Measurements from ENCODE around the gene ANXA8.
"Not testable (repeated sequence)": the region's sequence is repeated elsewhere in the genome, so short reads cannot be mapped to it uniquely, and the experiment has no call there.

ANXA8 gene

DNA sequence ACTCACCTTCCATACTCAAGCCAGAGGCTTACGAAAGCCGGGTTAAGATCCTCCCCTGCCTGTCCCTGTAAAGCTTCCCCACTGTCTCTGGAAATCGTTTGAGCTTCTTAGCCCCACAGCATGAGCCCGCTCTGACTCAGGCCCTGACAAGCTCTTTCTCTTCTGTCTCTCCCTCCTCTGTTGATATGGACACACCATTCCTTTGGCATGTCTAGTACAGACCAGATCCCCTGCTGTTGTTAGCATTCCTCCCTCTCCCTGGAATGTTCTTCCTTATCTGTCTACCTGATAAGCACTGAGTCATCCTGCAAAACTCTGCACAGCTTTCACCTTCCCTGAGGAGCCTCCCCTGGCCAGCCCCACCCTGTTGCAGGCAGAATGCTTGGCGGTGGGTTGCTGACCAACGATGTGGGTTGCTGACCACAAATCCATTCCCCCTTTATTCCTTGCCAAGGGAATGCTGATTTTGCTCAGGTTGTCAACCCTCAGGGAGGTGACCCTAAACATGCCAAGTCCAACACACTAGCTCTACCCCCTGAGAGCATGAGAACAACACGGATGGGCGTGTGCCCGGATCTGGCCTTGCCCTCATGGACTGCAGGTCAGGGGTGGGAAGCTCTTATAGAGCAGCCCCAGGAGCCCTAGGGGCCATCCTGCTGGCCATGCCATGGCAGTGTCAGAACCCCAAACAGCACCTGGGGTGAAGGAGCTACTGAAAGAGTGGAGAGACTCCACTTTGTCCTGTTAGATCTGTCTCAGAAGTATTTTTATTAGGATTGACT, 21.1 kb downstream of the ANXA8 start:
- DNase-seq = not testable (repeated sequence)

DNA sequence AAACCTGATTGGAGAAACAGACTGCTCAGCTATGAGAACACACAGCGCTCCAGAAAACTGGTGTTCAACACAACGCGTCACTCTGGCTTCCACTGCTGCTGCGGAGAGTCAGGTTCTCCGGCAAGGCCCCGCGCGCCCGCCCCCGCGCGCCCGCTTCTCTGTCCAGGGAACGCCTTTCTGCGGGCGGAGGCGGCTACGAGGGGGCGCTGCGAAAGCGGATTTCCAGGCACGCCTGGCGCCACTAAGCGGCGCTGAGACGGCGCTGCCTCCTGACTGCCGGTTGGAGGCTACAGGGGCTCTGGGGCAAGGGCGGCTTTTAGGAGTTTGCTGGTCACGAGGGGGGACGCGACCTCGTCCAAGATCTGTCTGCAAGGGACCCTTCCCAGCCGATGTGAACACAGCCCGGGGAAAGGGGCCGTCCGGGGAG, 22.6 kb downstream of the ANXA8 start:
- DNase-seq = not testable (repeated sequence)

- DNase-seq = no peak
Observed at GRCh38 chr10:47458466-47459154, 25.3 kb downstream of the ANXA8 start.

DNA sequence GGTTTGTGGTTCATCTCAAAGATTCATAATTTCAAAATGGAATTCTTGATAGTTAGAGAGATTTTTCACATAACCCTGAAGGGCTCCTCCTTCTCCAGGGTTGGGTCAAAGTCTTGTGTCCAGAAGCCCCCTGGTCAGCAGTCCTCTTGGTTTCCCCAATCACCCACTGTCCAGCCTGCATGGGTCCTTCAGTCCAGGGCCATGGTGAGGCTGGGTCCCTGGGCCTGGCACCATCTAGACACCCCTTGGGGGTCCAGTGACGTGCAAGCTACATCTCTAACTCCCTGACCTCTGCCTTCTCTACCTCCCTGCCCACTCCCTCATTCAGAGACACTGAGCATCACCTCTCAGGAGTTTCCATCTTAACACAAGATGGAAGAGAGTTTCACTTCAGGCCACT, 26.1 kb downstream of the ANXA8 start:
- no peak for DNase-seq

GRCh38 chr10:47457528-47457820, 26.4 kb downstream of the ANXA8 start:
- DNase-seq = no peak

- no peak for DNase-seq
Observed at GRCh38 chr10:47456794-47457527, 27.0 kb downstream of the ANXA8 start.

- no peak for DNase-seq
Observed at GRCh38 chr10:47456079-47456785, 27.7 kb downstream of the ANXA8 start.

DNA sequence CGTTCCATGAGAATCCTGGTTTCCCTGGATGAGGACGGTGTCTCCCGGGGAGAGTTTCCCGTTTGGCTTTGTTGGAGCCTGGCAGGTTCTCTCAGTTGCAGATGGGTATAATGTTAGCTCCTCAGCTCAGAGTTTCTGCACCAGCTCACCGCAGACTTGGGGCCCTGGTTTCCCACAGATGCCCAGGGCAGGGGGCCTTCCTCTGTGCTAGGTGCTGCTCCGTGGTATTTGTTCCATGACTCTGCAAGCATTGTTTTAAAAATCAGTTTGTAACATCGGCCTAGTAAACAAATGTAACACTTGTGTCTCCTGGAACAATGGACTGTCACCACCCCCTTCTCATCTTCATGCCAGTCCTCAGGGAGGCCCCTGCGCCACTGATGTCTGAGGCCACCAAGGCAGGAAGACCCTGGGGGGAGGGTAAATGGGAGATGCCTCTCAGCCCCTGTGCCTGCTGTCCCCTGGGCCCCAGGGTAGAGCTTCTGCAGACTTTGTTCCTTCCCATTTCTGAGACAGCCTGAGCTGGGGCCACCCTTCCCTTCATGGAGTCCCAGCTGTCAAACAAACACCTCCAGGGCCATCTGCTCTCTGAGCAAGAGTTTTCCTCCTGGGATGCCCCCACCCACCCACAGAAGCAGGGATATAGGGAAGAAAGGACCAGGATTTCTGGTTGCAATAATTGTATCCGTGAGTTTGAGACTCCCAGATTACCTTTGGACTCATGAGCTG, 28.4 kb downstream of the ANXA8 start:
- not testable (repeated sequence) for DNase-seq

- DNase-seq = no peak
Observed at GRCh38 chr10:47454780-47455058, 29.2 kb downstream of the ANXA8 start.

GRCh38 chr10:47454008-47454779, 29.7 kb downstream of the ANXA8 start:
- DNase-seq = no peak

DNA sequence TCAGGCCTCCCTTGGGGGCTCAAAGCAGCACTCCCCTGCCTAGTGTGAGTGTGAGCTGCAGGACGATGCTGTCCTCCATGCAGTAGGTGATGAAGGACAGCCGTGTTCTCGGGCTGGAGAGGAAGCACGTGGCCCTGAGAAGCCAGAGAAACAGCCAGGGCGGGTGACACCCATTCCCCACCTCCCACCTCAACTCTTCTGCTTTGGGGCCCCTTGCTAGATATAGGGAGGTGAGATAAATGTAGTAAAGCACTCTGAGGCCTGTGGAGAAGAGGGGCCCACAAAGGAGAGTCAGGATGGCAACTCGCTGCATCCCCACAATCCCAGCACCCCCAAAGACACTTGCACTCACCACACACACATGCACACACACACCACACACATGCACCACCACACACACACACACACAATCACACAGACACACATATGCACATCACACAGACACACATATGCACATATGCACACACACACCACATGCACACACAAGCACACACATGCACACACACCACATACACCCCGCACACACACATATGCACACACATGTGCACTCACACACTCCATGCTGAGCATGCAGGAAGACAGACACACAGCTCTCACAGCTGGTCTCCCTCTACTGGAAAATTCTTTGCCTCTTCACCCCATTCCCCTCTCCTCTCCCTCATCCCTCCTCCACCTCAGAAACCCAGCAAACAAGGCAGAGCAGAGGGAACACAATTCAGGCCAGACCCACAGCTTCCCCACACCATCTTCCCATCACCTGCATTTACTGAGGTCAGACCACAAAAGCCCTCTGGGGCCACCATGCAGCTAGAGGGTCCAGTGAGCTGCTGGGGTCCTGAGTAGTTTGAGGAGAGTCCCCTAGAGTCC, 30.5 kb downstream of the ANXA8 start:
- DNase-seq = no peak

DNA sequence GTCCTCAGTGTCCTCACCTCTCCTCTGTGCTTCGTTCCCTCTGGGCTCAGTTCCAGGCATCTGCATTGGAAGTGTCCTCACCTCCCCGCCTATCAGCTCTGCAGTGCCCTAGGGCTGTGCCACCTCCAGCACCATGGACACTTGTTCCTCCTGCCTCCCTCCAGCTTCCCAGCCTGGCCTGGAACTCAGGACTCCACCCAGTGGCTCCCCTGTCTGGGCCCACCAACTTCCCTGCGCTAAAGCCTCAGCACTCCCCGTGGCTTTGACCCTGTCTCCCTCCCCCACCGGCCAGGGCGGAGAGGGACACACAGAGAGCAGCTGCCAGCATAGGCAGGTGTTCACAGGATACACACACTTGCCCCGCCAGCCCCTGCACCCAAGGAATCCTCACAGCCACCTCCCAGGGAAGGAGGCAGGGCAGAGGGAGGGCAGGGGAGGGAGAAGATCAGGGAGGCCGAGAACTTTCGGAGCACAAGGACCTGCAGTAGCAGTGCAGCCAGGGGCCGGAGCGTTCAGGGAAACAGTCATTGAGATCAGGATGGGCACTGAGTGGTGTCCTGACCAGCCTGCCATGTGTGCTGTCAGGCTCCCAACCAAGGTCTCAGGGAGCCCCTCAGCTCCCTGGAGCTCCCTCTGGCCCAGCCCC, 31.3 kb downstream of the ANXA8 start:
- DNase-seq = no peak

DNA sequence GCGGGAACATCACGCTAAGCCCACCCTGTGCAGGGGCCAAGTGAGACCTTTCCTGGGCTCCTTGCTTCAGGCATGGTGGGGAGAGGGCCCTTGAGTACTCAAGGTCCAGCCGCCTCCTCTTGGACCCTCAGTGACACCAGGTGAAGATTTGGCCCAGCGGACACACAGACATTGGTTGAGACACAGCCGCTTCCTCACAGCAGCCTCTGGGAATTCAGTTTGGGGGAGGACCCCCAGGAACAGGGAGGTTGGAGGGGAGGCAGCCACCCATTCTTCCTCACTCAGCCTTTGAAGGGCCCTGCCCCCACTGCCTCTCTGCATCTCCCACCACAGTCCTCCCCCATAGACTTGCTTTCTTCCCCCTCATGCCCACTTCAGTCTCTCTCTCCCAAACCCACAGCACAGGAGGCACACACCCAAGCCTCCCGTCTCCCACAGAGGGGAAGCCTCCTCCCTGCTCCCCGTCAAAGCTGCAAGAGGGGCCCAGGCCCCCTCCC, 31.9 kb downstream of the ANXA8 start:
- no peak for DNase-seq

GRCh38 chr10:47451273-47451997, 32.5 kb downstream of the ANXA8 start:
- DNase-seq = no peak

DNA sequence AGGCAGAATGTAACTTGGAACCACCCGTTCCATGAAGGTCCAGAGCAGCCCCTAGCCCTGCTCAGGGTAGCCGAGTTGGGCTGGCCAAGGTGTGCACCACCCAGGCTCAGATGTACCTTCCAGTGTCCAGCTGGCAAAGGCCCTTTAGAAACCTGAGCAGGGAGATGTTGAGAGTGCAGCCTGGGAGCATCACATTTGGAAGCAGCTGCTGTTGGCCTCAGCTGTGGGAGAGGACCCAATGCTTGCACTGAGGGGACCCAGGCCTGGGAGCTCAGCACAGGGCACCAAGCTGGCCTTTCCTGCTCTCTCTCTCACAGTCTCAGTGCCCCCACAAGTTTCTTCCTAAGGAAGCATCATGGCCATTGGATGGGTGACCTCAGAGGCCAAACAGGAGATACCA, 33.5 kb downstream of the ANXA8 start:
- DNase-seq = no peak

DNA sequence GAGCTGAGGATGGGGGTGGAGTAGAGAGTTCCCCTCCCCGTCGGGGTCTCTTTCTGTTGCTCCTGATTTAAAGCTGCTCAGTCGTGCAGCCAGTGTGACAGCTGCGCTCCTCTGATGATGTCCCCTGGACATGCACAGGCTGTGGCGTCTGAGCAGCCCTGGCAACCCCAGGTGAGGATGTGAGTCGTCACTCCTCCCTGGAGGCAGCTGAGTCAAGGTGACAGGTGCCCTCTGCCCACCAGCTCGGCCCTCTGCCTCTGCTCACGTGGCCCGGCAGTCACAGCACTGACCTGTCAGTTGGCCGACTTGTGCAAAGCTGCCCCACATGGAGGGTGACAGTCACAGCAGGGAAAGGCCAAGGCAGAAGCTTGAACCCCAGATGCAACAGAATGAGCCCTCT, 33.9 kb downstream of the ANXA8 start:
- no peak for DNase-seq

- no peak for DNase-seq
Observed at GRCh38 chr10:47449102-47449978, 34.6 kb downstream of the ANXA8 start.

DNA sequence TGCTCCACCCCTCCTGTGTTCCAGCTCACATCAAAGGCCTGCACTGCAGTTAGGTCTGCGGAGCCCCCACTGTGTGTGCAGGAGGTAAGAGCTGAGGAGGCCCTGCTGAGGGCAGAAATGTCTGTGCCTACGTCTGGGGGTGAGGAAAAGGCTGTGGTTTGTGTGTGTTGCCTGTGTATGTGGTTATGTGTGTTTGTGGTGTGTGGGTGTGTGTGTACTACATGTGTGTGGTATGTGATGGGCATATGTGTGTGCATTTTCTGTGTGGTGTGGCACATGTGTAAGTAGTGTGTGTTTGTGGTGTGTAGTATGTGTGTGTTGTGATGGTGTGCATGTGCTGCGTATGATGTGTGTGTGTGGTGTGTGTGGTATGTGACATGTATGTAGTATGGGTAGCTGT, 36.2 kb downstream of the ANXA8 start:
- no peak for DNase-seq

DNA sequence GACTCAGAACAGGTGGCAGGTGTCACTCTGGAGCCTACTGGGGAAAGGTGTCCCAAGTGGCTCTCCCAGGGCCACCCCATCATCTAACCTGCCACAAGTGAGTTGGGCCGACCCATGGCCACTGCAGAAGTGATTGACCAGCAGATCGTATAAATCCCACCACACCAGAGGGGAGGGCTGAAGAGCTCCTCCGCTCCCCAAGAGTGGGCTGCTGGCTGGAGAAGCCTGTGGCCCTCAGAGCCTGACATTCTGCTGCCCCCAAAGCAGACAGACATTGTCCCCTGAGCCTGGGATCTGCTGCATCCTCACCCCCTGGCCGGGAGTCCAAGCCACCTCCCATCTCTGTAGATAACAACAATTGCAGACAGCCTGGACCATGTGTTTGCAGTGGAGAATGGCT, 36.7 kb downstream of the ANXA8 start:
- no peak for DNase-seq
